ENCODE measurements around the gene DCDC1. TPM values are rescaled to one million over a fixed set of nuclear protein-coding genes. Genes with fewer than 3 reads are reported as not detected.
A peak's percentile ranks its signal among the peaks of the same experiment; 100 is the strongest.
"Not testable (repeated sequence)": the region's sequence is repeated elsewhere in the genome, so short reads cannot be mapped to it uniquely, and the experiment has no call there.

DCDC1 gene
- total RNA-seq, 1 donor from 2014 or later = not detected

DNA sequence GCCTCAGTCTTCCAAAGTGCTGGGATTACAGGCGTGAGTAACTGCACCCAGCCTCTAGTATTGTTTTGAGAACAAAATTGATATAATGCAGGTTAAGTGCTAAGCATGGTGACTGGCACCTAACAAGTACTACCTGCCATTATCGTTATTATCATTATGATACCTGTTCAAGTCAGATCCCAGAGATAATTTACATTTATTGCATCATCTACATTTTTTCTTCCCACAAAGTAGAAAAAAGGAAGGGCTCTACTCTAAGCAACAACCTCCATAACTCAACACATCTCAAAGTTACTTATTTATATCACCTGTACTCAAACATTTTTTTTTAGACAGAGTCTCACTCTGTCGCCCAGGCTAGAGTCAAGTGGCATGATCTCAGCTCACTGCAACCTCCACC is 42.1 kb downstream of the DCDC1 start:
- no peak for DNase-seq (ENCODE audit: extremely low read depth, low read depth, low spot score)

DNA sequence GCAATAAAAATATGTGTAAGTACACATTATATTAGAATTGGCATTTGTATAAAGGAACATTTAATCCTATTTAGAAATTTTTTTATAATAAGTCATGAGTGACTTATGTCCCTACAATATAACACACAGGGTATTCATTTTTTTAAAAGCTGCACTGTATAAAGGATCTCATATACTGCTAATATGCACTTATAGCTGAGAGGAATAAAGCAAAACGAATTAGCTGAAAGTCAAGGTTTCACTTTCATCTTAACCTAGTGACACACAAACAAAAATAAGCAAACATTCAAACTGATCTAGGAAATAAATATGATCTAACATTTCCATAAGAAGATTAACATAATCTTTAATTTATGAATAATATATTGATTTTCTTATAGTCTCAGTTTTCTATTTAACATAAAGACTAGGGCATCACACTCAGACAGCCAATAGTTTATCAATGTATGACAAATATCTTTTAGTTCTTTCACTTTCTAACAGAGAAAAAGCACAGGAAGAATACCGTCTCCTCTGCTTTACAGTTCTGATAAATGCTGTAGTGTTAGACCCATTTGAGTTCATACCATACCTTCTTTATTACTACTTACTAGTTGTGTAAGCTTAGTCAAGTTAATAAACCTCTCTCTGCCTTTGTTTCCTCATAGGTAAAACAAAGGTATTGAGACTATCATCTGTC is 42.9 kb downstream of the DCDC1 start:
- DNase-seq (ENCODE audit: extremely low read depth, low read depth, low spot score) = no peak

DNA sequence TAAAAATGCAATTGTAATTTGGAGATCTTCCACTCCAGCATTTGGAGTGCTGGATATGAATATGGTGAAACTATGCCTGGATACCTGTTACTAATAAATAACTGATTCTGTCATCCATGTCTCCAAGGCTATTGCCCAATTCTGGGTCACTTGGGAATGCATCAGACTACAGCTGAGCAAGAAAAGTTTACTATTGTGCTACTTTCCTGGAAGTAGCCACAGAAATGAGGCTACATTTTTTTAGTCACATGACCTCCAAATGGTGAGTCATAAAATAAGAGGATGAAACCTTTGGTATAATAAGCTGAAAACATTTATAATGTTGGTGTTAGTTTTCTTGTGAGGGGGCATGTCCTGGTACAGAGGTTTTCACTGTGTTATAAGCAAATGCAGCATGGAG is 44.4 kb downstream of the DCDC1 start:
- no peak for DNase-seq (ENCODE audit: extremely low read depth, low read depth, low spot score)

DNA sequence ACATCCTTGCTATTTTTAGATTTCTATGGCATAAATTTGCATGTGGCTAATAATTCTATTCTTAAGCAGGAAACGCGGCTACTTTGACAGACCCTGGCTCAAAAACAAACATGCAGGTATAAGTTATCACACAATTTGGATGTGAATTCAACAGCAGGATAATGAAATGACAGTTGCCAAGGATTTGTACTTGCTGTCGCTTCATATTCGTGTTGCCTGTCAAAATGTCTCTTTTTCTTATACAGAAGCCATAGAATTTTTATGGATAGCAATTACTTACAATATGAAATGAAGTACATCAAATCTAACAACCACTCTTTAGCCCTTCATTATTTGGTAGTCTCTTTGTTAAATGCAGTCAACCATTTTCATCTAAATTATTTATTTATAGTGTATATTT is 46.4 kb downstream of the DCDC1 start:
- DNase-seq (ENCODE audit: extremely low read depth, low read depth, low spot score) = no peak

DNA sequence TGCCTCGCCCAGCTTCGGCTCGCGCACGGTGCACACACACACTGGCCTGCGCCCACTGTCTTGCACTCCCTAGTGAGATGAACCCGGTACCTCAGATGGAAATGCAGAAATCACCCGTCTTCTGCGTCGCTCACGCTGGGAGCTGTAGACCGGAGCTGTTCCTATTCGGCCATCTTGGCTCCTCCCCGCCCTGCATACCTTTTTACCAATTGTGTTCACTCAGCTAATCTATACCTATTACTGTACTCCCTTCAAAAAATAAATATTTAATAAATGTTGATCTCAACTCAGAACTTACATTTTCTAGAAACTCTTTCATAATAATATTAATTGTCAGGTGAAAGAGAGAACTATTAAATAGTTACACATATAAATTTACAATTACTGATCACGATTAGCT is 48.0 kb downstream of the DCDC1 start:
- not testable (repeated sequence) for DNase-seq (ENCODE audit: extremely low read depth, low read depth, low spot score)

DNA sequence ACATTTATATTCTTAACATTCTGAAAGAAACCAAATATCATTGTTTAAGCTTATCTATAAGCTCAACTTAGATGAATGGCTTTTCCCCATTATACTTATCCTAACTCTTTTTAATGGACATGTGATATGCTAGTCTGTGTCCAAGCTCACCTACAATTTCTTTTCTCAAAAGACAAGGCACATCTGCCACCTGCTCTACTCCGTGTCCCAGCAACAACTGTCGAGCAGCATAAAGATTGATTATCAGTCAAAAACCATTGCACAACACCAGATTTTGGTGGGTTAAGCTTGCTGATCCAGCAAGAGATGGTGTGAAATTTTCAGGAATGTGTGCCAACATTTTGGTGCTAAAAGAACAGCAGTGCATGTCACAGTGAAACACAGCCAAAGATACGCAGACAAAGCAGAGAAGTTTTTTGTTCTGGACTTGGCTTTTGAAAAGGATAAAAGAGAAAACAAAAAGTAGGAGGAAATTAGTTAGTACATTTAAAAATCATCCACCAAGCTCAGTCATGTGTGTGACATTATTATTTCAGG is 65.8 kb downstream of the DCDC1 start:
- DNase-seq (ENCODE audit: extremely low read depth, low read depth, low spot score) = no peak

DNA sequence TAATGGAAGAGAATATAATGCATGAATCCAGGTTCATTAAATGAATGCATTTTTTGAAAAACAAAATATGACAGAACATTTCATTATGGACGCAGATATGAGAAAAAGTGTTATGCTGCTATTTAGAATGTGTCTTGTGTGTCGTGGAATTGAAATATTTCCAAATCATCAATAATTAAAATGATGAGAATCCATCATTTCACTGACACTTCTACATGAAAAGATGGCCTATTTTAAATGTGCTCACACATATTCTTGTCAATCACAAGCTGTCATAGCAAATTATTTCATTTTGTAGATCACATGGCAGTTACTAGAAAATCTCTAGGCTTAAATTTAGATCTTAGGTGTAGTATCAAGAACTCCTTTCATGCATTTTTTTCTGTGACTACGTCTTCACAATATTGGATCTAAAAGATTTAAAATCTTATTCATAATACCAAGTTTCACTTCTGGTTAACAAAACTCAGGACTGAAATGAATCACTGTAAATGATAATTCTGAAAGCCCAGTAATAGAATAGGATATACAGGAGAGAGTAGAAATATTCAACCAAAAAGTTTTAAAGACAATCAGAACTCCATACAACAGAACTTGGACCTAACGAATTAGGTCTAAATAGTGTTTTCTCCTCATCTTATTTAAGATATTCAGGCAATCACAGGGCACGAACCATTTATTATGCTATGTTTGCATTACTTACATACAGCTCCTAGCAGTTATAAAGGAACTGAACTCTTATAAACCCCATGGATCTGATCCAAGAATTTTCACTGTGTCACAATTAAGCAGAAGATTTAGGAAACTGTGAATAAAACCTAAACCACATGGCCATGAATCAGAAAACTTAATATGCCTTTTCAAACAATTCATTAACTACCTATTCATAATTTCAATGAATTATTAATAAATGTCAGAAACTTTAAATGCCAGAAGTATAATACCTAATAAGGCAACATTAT is 67.7 kb downstream of the DCDC1 start:
- DNase-seq (ENCODE audit: extremely low read depth, low read depth, low spot score) = no peak

DNA sequence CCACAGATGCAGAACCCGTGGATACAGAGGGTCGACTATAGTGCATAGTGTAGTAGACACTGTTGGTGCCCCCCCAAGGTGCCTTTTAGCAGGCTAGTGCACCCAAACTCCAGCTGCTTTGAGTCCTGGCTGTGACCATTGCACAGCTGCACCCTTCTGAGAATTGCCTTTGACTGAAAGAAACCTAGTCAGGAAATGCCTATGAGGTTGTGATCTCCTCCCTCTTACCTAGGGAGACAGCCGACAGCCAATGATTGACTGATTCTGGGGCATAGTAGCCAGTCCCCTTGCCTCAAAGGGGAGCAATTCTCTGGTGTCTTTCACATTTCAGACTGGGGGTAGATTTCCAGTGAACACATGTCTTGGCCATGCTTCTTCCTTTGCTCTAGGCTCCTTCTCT is 74.2 kb downstream of the DCDC1 start:
- no peak for DNase-seq (ENCODE audit: extremely low read depth, low read depth, low spot score)

DNA sequence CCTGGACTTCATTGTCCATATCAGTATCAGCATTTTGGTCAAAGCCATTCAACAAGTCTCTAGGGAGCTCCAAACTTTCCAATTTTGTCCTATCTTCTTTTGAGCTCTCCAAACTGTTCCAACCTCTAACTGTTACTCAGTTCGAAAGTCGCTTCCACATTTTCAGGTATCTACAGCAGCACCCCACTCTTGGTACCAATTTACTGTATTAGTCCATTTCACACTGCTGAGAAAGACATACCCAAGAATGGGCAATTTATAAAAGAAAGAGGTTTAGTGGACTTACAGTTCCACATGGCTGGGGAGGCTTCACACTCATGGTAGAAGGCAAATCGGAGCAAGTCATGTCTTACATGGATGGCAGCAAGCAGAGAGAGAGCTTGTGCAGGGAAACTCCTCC is 96.0 kb downstream of the DCDC1 start:
- not testable (repeated sequence) for DNase-seq (ENCODE audit: extremely low read depth, low read depth, low spot score)

DNA sequence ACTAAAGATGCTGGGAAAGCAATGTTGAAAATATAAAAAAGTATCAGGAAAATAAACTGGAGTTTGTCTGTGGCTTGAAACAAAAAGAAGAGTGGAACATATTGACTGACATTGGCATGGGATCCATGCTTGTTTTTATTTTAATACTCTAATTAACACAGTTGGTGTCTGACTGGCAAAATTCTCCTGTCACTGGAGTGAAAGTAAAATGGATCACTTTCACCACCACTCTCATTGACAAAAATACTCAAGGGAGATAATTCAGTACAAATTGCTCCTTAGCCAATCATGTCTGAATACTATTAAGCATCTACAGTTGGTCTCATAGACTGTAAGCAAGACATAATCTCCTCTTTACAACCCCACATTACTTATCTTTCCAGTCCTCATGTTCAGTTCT is 101.8 kb downstream of the DCDC1 start:
- no peak for DNase-seq (ENCODE audit: extremely low read depth, low read depth, low spot score)

DNA sequence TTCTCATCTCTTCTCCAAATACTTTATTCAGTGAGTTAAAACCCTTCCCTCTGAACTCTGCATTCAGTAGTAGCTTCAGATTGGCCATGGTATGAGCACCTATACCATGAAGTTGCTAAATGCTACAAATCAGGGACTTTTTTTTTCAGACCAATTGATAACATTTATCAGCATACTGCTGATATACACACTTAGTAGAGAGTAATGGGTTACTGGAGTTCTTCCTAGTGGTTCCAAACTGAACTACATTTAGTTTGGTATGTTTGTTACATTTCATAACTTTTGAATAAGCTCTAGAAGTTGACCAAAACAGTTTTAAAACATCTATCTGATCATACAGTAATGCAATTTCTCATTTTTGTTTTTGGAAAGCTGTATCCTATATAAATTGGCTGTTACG is 104.7 kb downstream of the DCDC1 start:
- no peak for DNase-seq (ENCODE audit: extremely low read depth, low read depth, low spot score)

DNA sequence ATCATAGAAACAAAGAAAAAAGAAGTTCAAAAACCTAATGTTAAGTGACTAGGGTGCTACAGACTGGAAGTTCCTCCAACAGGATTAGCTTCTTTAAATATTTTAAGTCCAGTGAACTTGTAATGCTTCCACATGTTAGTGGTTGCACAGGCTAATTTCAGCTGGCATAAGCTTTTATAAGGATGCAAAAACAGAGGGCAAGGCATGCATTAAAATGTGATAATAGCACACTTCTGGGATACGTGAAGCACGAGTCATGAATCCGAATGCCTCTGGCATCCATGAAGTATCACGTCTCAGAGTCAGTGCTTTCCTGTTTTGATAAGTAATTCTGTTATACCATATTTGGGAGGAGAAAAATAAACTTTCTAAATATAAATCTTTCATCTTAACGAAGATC is 106.8 kb downstream of the DCDC1 start:
- no peak for DNase-seq (ENCODE audit: extremely low read depth, low read depth, low spot score)

DNA sequence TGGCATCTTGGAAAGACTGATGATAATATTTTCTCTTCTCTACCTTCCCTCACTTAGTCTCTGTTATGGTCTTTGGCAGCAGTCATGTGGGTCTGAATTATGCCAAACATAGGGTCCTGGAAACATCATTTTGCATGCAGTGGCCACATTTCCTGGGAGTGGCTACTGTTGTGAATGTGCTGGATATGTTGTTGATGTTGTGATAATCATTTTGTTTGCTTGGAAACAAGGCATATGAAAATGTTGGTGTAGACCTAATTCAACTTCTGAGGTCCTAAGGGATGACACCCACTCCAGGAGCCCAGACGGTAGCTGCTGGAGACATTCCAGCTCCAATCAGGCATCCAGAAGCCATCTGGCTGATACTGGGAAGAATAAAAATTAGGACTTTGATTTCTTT is 109.7 kb downstream of the DCDC1 start:
- no peak for DNase-seq (ENCODE audit: extremely low read depth, low read depth, low spot score)

DNA sequence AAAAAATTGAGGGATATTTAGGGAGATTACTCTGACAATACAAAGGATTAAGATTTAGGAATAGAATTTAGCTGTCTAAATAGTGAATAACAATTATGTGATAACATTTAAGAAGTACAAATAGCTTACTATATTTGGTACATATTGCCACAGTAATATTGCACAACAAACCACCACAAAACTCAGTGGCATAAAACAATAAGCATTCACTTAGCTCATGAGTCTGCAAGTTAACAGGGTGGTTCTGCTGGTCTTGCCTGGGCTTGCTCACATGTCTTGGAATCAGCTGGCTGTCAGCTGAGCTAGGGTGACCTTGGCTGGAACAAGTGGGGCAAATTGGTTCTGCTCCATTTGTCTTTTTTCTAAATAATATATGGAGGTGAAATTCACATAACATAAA is 115.1 kb downstream of the DCDC1 start:
- no peak for DNase-seq (ENCODE audit: extremely low read depth, low read depth, low spot score)

DNA sequence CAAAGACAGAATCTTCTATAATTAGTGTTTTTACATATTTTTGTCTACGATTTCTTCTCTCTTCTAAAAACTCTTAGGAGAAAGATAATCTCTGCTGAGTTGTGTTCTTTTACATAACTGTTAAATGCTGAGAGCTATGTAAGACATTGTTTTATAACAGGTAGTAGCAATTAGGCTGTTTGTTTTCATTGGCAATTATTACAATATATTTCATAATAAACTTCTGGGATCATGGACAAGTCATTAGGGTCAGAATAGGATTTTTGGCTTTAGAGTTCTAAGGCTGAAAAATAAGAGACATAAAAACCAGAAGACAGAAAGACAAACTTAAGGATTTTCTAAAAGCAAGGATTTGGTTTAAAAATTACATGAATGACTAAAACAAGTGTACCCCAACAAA is 120.8 kb downstream of the DCDC1 start:
- DNase-seq (ENCODE audit: extremely low read depth, low read depth, low spot score) = no peak

DNA sequence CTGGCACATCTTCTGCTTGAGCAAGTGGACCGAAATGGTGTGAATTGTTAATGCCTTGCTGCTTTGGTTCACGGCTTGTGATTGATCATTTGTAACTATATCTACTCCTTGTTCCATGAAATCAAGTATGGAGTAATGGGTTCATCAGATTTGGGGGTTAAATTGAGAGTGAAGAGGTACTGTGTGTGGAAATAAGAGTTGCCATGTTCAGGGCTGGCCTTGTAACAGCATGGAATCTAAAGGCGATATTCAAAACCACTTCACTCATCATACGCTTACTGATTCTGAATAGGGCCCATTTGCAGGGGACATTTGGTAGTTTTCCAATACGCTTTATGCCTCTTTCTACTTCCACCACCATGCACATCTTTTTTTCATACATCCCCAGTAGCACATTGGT is 122.2 kb downstream of the DCDC1 start:
- DNase-seq (ENCODE audit: extremely low read depth, low read depth, low spot score) = no peak

DNA sequence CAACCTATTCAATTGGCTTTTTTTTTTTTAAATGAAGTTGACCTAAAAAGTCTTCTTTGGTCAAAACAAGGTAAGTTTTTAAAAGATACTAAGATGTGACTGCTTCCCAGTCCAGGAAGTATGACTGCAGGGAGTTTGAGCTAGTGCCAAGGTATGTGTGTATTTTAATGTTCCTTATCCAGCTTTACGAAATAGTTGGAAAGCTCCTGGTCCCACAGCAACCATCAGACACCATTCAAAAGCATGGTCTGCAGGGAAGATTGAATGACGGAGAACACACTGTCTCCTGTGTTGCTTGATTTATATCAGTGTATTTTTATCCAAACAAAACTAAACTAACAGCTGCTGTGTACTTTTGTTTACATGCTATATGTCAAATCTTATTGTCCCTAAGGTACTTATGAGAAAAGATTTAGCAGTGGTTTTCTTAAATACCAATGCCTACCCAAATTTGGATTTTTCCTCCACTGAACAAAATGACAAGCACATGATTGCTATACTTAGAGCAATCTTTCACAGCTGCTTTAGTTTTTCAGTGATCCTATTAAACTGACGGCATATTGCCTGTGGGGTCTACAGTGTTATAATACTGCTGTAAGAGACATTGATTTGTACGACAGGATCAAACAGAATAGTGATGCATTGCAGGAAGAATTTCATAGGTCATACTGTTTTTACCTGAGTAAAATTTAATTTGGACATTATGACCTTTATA is 122.9 kb downstream of the DCDC1 start:
- no peak for DNase-seq (ENCODE audit: extremely low read depth, low read depth, low spot score)

DNA sequence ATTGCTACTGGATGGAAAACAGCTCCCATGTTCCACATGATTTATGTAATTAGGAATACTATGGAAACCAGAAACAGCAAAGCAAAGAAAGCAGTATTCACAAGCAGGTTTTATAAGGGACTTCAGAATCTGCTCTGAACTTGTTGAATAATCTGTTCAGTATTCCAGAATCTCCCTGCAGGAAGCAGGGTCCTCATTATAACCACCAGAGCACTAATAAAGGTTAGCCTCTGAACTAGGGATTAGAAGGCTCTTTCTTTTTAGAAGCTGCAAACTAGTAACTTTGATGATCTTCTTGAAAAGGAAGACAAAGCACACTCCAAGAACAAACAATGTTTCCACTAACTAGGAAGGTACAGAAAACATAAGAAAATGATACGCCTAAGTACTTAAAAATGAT is 125.8 kb downstream of the DCDC1 start:
- no peak for DNase-seq (ENCODE audit: extremely low read depth, low read depth, low spot score)

DNA sequence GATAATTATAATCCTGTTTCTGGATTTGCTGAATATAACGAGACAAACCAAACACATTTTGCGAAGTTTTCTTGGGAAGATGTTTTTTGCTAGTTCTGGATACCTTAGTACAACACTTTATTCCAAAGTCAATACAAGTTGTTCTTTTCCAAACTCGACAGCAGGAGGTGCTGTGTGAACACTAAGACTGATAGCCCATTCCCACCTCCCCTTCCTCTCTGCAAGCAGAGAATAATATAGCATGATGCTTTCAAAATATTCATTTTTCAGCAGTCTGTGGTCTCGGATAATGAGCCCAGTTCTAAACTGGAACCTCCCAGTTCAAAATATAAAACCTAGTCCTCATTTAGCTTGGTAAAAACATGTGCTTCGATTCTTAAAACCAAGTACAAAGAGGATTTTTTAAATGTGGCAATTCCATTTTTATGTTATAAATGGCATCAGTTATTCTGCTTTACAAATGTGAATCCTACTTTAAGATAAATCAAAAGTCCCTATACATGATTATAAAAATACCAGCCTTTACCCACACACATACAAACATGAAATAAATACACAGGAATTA is 129.1 kb downstream of the DCDC1 start:
- DNase-seq (ENCODE audit: extremely low read depth, low read depth, low spot score) = peak; percentile 10

DNA sequence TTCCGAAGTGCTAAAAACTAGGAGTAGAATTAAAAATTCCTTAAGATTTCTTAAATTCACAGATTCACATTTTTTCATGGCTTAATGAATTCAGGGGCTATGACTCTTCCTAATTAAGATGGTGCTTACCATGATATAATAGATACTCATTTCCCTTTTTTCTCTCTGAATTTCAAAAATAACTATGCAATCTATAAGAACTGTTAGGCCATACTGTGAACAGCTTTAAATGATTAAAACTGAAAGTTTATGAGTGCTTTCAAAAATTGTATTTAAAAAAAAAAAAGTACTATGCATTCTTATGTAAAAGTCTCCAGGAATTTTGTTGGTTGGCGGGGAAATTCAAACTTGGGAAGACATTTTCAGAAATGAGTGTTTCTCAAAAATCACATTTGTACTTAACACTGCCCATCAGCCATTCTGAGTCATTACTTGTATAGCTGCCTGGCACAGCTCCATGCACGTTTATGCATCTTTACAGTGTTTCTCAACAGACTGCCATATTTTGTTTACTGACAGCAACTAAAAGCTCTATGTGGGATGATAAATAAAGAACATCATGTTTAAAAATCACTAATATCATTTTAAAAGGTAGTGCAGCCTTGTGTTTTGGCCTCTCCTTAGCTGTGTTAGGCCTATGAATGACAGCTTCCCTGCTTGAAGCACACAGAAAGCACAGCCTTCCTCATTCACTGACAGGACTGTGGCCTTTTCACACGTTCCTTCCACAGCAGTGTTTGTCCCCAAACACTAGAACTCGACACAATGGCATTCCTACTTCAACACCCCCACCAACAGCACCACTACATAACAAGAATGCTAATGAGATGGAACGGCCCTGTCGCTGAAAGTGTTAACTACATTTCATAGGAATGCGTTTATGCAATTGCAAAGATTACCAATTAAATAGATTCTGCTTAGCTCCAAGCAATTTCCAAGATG is 131.4 kb downstream of the DCDC1 start:
- DNase-seq (ENCODE audit: extremely low read depth, low read depth, low spot score) = no peak

Measured in glomerular endothelial cell (primary cell).